OCI-LY1 (cell line): Measurements from ENCODE around the gene AGAP1.

ENCODE experiments used
- H2AFZ ChIP-seq: fragments of 200-600 bp; sonication (generic), shearing (Covaris generic); 2 replicates; pipeline ENCODE4 v1.6.0; 2014; ENCODE audit warnings: antibody characterized with exemption, mild to moderate bottlenecking, low read length
- H3F3A ChIP-seq: fragments of 200-600 bp; sonication (generic), shearing (Covaris generic); 2 replicates; pipeline ENCODE4 v1.6.0; 2014; ENCODE audit warnings: mild to moderate bottlenecking, antibody characterized with exemption, low read length, moderate library complexity; ENCODE audit not compliant: insufficient read depth
- H3K27ac ChIP-seq: fragments of 200-600 bp; sonication (generic); 2 replicates; pipeline ENCODE4 v1.5.1; 2014; ENCODE audit warnings: low read length, mixed run types, mild to moderate bottlenecking, low read depth; ENCODE audit not compliant: poor library complexity, severe bottlenecking
- H3K27me3 ChIP-seq: fragments of 200-600 bp; sonication (generic); 2 replicates; pipeline ENCODE4 v1.6.0; 2014; ENCODE audit warnings: antibody characterized with exemption, mild to moderate bottlenecking, low read length, moderate library complexity; ENCODE audit not compliant: insufficient read depth
- H3K36me3 ChIP-seq: fragments of 200-600 bp; sonication (generic); 2 replicates; pipeline ENCODE4 v1.6.1; 2014; ENCODE audit warnings: mild to moderate bottlenecking, antibody characterized with exemption, low read length, moderate library complexity, mixed read lengths; ENCODE audit not compliant: insufficient read depth
- H3K4me1 ChIP-seq: fragments of 200-600 bp; sonication (generic); 2 replicates; pipeline ENCODE4 v1.5.1; 2014; ENCODE audit warnings: mild to moderate bottlenecking, low read length, moderate library complexity; ENCODE audit not compliant: insufficient read depth, severe bottlenecking
- H3K4me2 ChIP-seq: fragments of 200-600 bp; sonication (generic), shearing (Covaris generic); 2 replicates; pipeline ENCODE4 v1.6.1; 2014; ENCODE audit warnings: low read length
- H3K4me3 ChIP-seq: fragments of 200-600 bp; sonication (generic); 2 replicates; pipeline ENCODE4 v1.5.1; 2014; ENCODE audit warnings: low read length, low read depth, mild to moderate bottlenecking, mixed read lengths; ENCODE audit not compliant: poor library complexity, severe bottlenecking
- H3K79me2 ChIP-seq: fragments of 200-600 bp; shearing (Covaris generic); 2 replicates; pipeline ENCODE4 v1.6.1; 2016; ENCODE audit warnings: mixed run types, low read length, mixed read lengths; ENCODE audit not compliant: insufficient read depth
- H3K9ac ChIP-seq: fragments of 200-600 bp; sonication (generic), shearing (Covaris generic); 2 replicates; pipeline ENCODE4 v1.6.1; 2014; ENCODE audit warnings: mild to moderate bottlenecking, low read length, mixed read lengths
- H3K9me2 ChIP-seq: fragments of 200-600 bp; sonication (generic), shearing (Covaris generic); 2 replicates; pipeline ENCODE4 v1.6.1; 2014; ENCODE audit warnings: low read depth, mild to moderate bottlenecking, low read length, mixed read lengths
- H3K9me3 ChIP-seq: fragments of 200-600 bp; shearing (Covaris generic); 2 replicates; pipeline ENCODE4 v1.6.1; 2014; ENCODE audit warnings: low read length, mixed read lengths
- H4K20me1 ChIP-seq: fragments of 200-600 bp; sonication (generic), shearing (Covaris generic); 2 replicates; pipeline ENCODE4 v1.6.0; 2016; ENCODE audit warnings: mild to moderate bottlenecking, low read length; ENCODE audit not compliant: insufficient read depth
- CTCF ChIP-seq: fragments of 200-600 bp; sonication (generic), shearing (Covaris generic); IDR thresholded peaks from 2 replicates; pipeline ENCODE4 v1.5.1; 2017; ENCODE audit warnings: mild to moderate bottlenecking, antibody characterized with exemption, low read length, moderate library complexity, mixed read lengths
- EZH2 ChIP-seq: fragments of 200-600 bp; sonication (generic), shearing (Covaris generic); IDR thresholded peaks from 2 replicates; pipeline ENCODE4 v1.8.0; 2017; ENCODE audit warnings: borderline replicate concordance, mixed run types, mild to moderate bottlenecking, antibody characterized with exemption, low read length, moderate library complexity, mixed read lengths

The AGAP1 gene

GRCh38 chr2:235692076-235692475 is 198.2 kb downstream of the AGAP1 start:
- H3K4me2 ChIP-seq: no peak overlapping the region
- no peak overlapping the region for H3K27ac ChIP-seq
- no peak overlapping the region for H3K4me3 ChIP-seq
- TF ChIP-seq EZH2 (no peak), CTCF (no peak)
- H2AFZ ChIP-seq: no peak overlapping the region
- no peaks in the 10 kb centered on the region for H4K20me1 ChIP-seq
- no peak overlapping the region for H3K9ac ChIP-seq
- H3K27me3 ChIP-seq: no peaks in the 10 kb centered on the region; the same call in 1 of the 2 replicates
- no peaks in the 10 kb centered on the region for H3K9me2 ChIP-seq
- H3K36me3 ChIP-seq: no peaks in the 10 kb centered on the region
- H3K79me2 ChIP-seq: no peaks in the 10 kb centered on the region
- H3K4me1 ChIP-seq: no peaks in the 10 kb centered on the region
- H3K9me3 ChIP-seq: no peaks in the 10 kb centered on the region
- no peaks in the 10 kb centered on the region for H3F3A ChIP-seq

GRCh38 chr2:235692671-235693171 is 198.9 kb downstream of the AGAP1 start:
- no peak overlapping the region for H2AFZ ChIP-seq
- H3K4me2 ChIP-seq: no peak overlapping the region
- H4K20me1 ChIP-seq: no peaks in the 10 kb centered on the region
- no peaks in the 10 kb centered on the region for H3K36me3 ChIP-seq
- TF ChIP-seq EZH2: no peak
- H3K27me3 ChIP-seq: no peaks in the 10 kb centered on the region; the same call in 1 of the 2 replicates
- no peaks in the 10 kb centered on the region for H3K4me1 ChIP-seq
- no peaks in the 10 kb centered on the region for H3K9me2 ChIP-seq
- H3K9ac ChIP-seq: no peak overlapping the region
- H3K9me3 ChIP-seq: no peaks in the 10 kb centered on the region
- H3F3A ChIP-seq: no peaks in the 10 kb centered on the region
- H3K27ac ChIP-seq: no peak overlapping the region
- no peak overlapping the region for H3K4me3 ChIP-seq
- H3K79me2 ChIP-seq: no peaks in the 10 kb centered on the region

- H2AFZ ChIP-seq: no peak overlapping the region
- H3K79me2 ChIP-seq: no peaks in the 10 kb centered on the region
- H3K4me2 ChIP-seq: no peak overlapping the region
These were observed 199.4 kb downstream of the AGAP1 start for GRCh38 chr2:235693279-235693678.

More at GRCh38 chr2:235693279-235693678, 199.4 kb downstream of the AGAP1 start:
- Histone ChIP-seq H3K4me3 (no peak overlapping the region), H3K9ac (no peak overlapping the region), H4K20me1 (no peaks in the 10 kb centered on the region), H3K27ac (no peak overlapping the region), H3K36me3 (no peaks in the 10 kb centered on the region), H3K27me3 (no peaks in the 10 kb centered on the region; the same call in 1 of the 2 replicates), H3K9me3 (no peaks in the 10 kb centered on the region), H3F3A (no peaks in the 10 kb centered on the region), H3K4me1 (no peaks in the 10 kb centered on the region), H3K9me2 (no peaks in the 10 kb centered on the region)
- TF ChIP-seq EZH2 (no peak), CTCF (no peak)
